Measurements from ENCODE around the gene MRPS6. TPM values are rescaled to one million over a fixed set of nuclear protein-coding genes. Genes with fewer than 3 reads are reported as not detected.

Gene MRPS6
- total RNA-seq, 1 experiment from 2014 or later: 41.0 TPM

DNA sequence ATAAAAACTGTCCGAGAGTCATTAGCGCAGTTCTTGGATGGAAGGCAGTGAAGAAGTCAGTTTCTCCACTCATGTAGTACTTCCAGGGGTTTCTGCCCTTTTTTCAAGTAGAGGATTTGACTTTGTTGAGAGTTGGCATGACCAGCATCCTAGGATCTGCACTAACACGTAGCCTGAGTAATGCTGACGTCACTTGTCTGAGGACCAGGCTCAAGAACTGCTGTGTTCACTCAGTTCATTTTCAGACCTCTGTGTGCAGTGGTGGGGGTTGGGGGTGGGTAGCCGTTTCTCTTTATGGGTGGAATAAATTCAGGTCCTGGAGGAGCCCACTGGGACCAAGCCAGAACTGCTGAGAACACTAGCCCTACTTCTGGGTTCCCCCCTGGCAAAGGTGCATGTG is 53.3 kb downstream of the MRPS6 start:
- Histone ChIP-seq H3K79me2 (ENCODE audit: low read depth) (no peaks in the 10 kb centered on the region), H2AFZ (no peak overlapping the region), H3F3A (ENCODE audit: insufficient read depth, low read depth) (no peaks in the 10 kb centered on the region), H3K36me3 (ENCODE audit: low read depth) (no peaks in the 10 kb centered on the region), H3K9me2 (ENCODE audit: insufficient read depth) (no peaks in the 10 kb centered on the region), H4K20me1 (ENCODE audit: insufficient read depth) (no peaks in the 10 kb centered on the region), H3K9me3 (ENCODE audit: insufficient read depth, low read depth) (no peaks in the 10 kb centered on the region), H3K27ac (no peak overlapping the region), H3K27me3 (ENCODE audit: insufficient read depth, low read depth) (no peaks in the 10 kb centered on the region), H3K4me3 (no peak overlapping the region), H3K4me1 (replicated peaks; ENCODE audit: insufficient read depth) (no peaks in the 10 kb centered on the region), H3K4me2 (no peak overlapping the region)
- TF ChIP-seq, protein P1, sequence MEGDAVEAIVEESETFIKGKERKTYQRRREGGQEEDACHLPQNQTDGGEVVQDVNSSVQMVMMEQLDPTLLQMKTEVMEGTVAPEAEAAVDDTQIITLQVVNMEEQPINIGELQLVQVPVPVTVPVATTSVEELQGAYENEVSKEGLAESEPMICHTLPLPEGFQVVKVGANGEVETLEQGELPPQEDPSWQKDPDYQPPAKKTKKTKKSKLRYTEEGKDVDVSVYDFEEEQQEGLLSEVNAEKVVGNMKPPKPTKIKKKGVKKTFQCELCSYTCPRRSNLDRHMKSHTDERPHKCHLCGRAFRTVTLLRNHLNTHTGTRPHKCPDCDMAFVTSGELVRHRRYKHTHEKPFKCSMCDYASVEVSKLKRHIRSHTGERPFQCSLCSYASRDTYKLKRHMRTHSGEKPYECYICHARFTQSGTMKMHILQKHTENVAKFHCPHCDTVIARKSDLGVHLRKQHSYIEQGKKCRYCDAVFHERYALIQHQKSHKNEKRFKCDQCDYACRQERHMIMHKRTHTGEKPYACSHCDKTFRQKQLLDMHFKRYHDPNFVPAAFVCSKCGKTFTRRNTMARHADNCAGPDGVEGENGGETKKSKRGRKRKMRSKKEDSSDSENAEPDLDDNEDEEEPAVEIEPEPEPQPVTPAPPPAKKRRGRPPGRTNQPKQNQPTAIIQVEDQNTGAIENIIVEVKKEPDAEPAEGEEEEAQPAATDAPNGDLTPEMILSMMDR (conservative IDR thresholded peaks at IDR 0.05): no peak
- TF ChIP-seq EZH2 (IDR thresholded peaks at IDR 0.05; ENCODE audit: low read depth): no peak
- DNase-seq: no peak
- BruUV-seq (replicated peaks): no TSS peak
- intact Hi-C loops (cut with micrococcal nuclease; ENCODE audit: unreplicated experiment): no loop called here
- ChIA-PET POLR2A (ENCODE audit: unreplicated experiment) (interaction anchor here (0.7 kb wide), 1 partner anchor 34 kb away, joined by 4 read pairs; no protein-coding TSS in a partner anchor), CTCF (no interaction called here)

DNA sequence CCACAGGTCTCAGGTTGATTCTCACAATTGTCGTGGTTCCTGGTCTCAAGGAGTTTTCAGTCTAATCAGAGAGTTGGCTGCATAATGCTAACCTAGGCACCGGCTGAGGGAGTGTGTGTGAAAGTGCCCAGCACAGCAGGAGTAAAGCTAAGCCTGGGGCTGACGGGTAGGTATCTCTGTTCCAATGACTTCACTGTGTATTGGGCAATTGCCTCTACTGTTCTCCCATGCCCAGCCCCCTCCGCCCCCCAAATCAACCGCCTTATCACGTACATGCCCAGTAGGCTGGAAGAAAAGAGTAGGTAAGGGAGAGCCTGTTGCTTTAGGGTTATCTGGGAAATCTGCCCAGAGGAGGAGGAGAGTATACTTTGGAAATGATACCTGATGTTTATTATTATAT is 54.7 kb downstream of the MRPS6 start:
- Histone ChIP-seq H3K27ac (no peak overlapping the region), H3K9me2 (ENCODE audit: insufficient read depth) (no peaks in the 10 kb centered on the region), H3K4me2 (no peak overlapping the region), H3K36me3 (ENCODE audit: low read depth) (no peaks in the 10 kb centered on the region), H3K4me1 (replicated peaks; ENCODE audit: insufficient read depth) (no peaks in the 10 kb centered on the region), H3K4me3 (no peak overlapping the region), H3K27me3 (ENCODE audit: insufficient read depth, low read depth) (no peaks in the 10 kb centered on the region), H3F3A (ENCODE audit: insufficient read depth, low read depth) (no peaks in the 10 kb centered on the region), H4K20me1 (ENCODE audit: insufficient read depth) (no peaks in the 10 kb centered on the region), H3K79me2 (ENCODE audit: low read depth) (no peaks in the 10 kb centered on the region), H3K9me3 (ENCODE audit: insufficient read depth, low read depth) (no peaks in the 10 kb centered on the region), H2AFZ (no peak overlapping the region)
- intact Hi-C loops (cut with micrococcal nuclease; ENCODE audit: unreplicated experiment): no loop called here
- TF ChIP-seq, protein P1 (conservative IDR thresholded peaks at IDR 0.05): no peak
- no peak for TF ChIP-seq EZH2 (IDR thresholded peaks at IDR 0.05; ENCODE audit: low read depth)
- DNase-seq: no peak
- CTCF ChIA-PET: no interaction called here
- POLR2A ChIA-PET (ENCODE audit: unreplicated experiment): no interaction called here
- BruUV-seq (replicated peaks): no TSS peak

GRCh38 chr21:34128674-34129038 is 55.3 kb downstream of the MRPS6 start:
- no peaks in the 10 kb centered on the region for H4K20me1 ChIP-seq (ENCODE audit: insufficient read depth)
- ChIA-PET POLR2A (ENCODE audit: unreplicated experiment) (no interaction called here), CTCF (no interaction called here)
- H3K9me2 ChIP-seq (ENCODE audit: insufficient read depth): no peaks in the 10 kb centered on the region
- H3K79me2 ChIP-seq (ENCODE audit: low read depth): no peaks in the 10 kb centered on the region
- TF ChIP-seq EZH2 (IDR thresholded peaks at IDR 0.05; ENCODE audit: low read depth): no peak
- TF ChIP-seq, protein P1 (conservative IDR thresholded peaks at IDR 0.05): no peak
- BruUV-seq (replicated peaks): no TSS peak
- no peak overlapping the region for H3K4me2 ChIP-seq
- H3K4me3 ChIP-seq: no peak overlapping the region
- no peaks in the 10 kb centered on the region for H3K4me1 ChIP-seq (replicated peaks; ENCODE audit: insufficient read depth)
- no peaks in the 10 kb centered on the region for H3K36me3 ChIP-seq (ENCODE audit: low read depth)
- intact Hi-C loops (cut with micrococcal nuclease; ENCODE audit: unreplicated experiment): no loop called here
- H2AFZ ChIP-seq: no peak overlapping the region
- no peaks in the 10 kb centered on the region for H3K9me3 ChIP-seq (ENCODE audit: insufficient read depth, low read depth)
- H3K27me3 ChIP-seq (ENCODE audit: insufficient read depth, low read depth): no peaks in the 10 kb centered on the region
- no peak for DNase-seq
- H3F3A ChIP-seq (ENCODE audit: insufficient read depth, low read depth): no peaks in the 10 kb centered on the region
- H3K27ac ChIP-seq: no peak overlapping the region

Data from PC-9 (cell line).